Chondrocyte (in vitro differentiated cells): ENCODE data around the gene SDSL. TPM values are rescaled to one million over a fixed set of nuclear protein-coding genes. Genes with fewer than 3 reads are reported as not detected.

ENCODE experiments used
- DNase-seq: peaks from one replicate; pipeline ENCODE4 v3.0.0; 2021; ENCODE audit warnings: mixed read lengths, low spot score
- H3K27ac Mint-ChIP-seq: one replicate; pipeline ENCODE4 v1.8.0; 2021; ENCODE audit warnings: mild to moderate bottlenecking, moderate library complexity, mixed read lengths; ENCODE audit not compliant: unreplicated experiment
- H3K27me3 Mint-ChIP-seq: 2 replicates; pipeline ENCODE4 v1.8.0; 2021; ENCODE audit warnings: low read depth, mixed read lengths
- H3K36me3 Mint-ChIP-seq: 2 replicates; pipeline ENCODE4 v1.8.0; 2021; ENCODE audit warnings: low read depth, mixed read lengths
- H3K4me1 Mint-ChIP-seq: 2 replicates; pipeline ENCODE4 v1.8.0; 2021; ENCODE audit warnings: low read depth, mild to moderate bottlenecking, mixed read lengths
- H3K4me3 Mint-ChIP-seq: one replicate; pipeline ENCODE4 v1.8.0; 2021; ENCODE audit warnings: mild to moderate bottlenecking, moderate library complexity, mixed read lengths; ENCODE audit not compliant: unreplicated experiment
- H3K9me3 Mint-ChIP-seq: 2 replicates; pipeline ENCODE4 v1.8.0; 2021; ENCODE audit warnings: low read depth, mixed read lengths
- total RNA-seq: library from RNA; stranded (reverse); gene quantifications from 3 replicates; pipeline ENCODE4 v1.2.1, GENCODE V29; 2021
- TF ChIP-seq, protein P1 (sequence below): fragments of 200-600 bp; sonication (generic); IDR thresholded peaks from 2 replicates; pipeline ENCODE4 v1.5.0; 2021; ENCODE audit warnings: antibody characterized with exemption, mild to moderate bottlenecking, moderate library complexity

SDSL gene
- total RNA-seq, 1 donor from 2014 or later: 8.4 TPM

GRCh38 chr12:113381220-113381619 lies 41.0 kb upstream of the SDSL start:
- Mint-ChIP-seq H3K4me3 (no peak overlapping the region), H3K27me3 (no peaks in the 10 kb centered on the region)

GRCh38 chr12:113382206-113382605 lies 40.0 kb upstream of the SDSL start:
- Mint-ChIP-seq H3K9me3 (no peaks in the 10 kb centered on the region), H3K27me3 (no peaks in the 10 kb centered on the region), H3K4me1 (no peaks in the 10 kb centered on the region), H3K4me3 (no peak overlapping the region), H3K27ac (no peak overlapping the region), H3K36me3 (peaks cover 18% of the 10 kb centered on the region)
- TF ChIP-seq, protein P1, sequence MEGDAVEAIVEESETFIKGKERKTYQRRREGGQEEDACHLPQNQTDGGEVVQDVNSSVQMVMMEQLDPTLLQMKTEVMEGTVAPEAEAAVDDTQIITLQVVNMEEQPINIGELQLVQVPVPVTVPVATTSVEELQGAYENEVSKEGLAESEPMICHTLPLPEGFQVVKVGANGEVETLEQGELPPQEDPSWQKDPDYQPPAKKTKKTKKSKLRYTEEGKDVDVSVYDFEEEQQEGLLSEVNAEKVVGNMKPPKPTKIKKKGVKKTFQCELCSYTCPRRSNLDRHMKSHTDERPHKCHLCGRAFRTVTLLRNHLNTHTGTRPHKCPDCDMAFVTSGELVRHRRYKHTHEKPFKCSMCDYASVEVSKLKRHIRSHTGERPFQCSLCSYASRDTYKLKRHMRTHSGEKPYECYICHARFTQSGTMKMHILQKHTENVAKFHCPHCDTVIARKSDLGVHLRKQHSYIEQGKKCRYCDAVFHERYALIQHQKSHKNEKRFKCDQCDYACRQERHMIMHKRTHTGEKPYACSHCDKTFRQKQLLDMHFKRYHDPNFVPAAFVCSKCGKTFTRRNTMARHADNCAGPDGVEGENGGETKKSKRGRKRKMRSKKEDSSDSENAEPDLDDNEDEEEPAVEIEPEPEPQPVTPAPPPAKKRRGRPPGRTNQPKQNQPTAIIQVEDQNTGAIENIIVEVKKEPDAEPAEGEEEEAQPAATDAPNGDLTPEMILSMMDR: no peak
- no peak for DNase-seq

More at GRCh38 chr12:113381220-113381619, 41.0 kb upstream of the SDSL start:
- Mint-ChIP-seq H3K36me3 (peaks cover 18% of the 10 kb centered on the region), H3K4me1 (no peaks in the 10 kb centered on the region), H3K27ac (no peak overlapping the region), H3K9me3 (no peaks in the 10 kb centered on the region)
- no peak for DNase-seq
- TF ChIP-seq, protein P1: no peak

- peaks cover 22% of the 10 kb centered on the region for H3K36me3 Mint-ChIP-seq
- H3K27me3 Mint-ChIP-seq: no peaks in the 10 kb centered on the region
- no peak for DNase-seq
- no peaks in the 10 kb centered on the region for H3K4me1 Mint-ChIP-seq
- TF ChIP-seq, protein P1: no peak
- H3K4me3 Mint-ChIP-seq: no peak overlapping the region
- no peaks in the 10 kb centered on the region for H3K9me3 Mint-ChIP-seq
- H3K27ac Mint-ChIP-seq: no peak overlapping the region
Observed at GRCh38 chr12:113384778-113385177, 37.4 kb upstream of the SDSL start.

- peaks cover 22% of the 10 kb centered on the region for H3K36me3 Mint-ChIP-seq
- no peak overlapping the region for H3K27ac Mint-ChIP-seq
- TF ChIP-seq, protein P1: no peak
- no peaks in the 10 kb centered on the region for H3K4me1 Mint-ChIP-seq
- H3K9me3 Mint-ChIP-seq: no peaks in the 10 kb centered on the region
- H3K27me3 Mint-ChIP-seq: no peaks in the 10 kb centered on the region
- no peak overlapping the region for H3K4me3 Mint-ChIP-seq
- no peak for DNase-seq
Observed at GRCh38 chr12:113385282-113385882, 36.8 kb upstream of the SDSL start.

GRCh38 chr12:113386866-113387566 lies 35.2 kb upstream of the SDSL start:
- no peaks in the 10 kb centered on the region for H3K27me3 Mint-ChIP-seq
- TF ChIP-seq, protein P1: no peak
- H3K36me3 Mint-ChIP-seq: peaks cover 20% of the 10 kb centered on the region
- DNase-seq: no peak
- no peak overlapping the region for H3K27ac Mint-ChIP-seq
- no peak overlapping the region for H3K4me3 Mint-ChIP-seq
- no peaks in the 10 kb centered on the region for H3K9me3 Mint-ChIP-seq
- H3K4me1 Mint-ChIP-seq: no peaks in the 10 kb centered on the region
